OCI-M2 (cell line): ENCODE data around the gene SQSTM1.
"Not testable (repeated sequence)": the region's sequence is repeated elsewhere in the genome, so short reads cannot be mapped to it uniquely, and the experiment has no call there.

Source experiments
- DNase-seq: peaks from one replicate; lab custom pipeline; 2025; ENCODE audit not compliant: unreplicated experiment; lab: John Stamatoyannopoulos, UW

Gene SQSTM1

DNA sequence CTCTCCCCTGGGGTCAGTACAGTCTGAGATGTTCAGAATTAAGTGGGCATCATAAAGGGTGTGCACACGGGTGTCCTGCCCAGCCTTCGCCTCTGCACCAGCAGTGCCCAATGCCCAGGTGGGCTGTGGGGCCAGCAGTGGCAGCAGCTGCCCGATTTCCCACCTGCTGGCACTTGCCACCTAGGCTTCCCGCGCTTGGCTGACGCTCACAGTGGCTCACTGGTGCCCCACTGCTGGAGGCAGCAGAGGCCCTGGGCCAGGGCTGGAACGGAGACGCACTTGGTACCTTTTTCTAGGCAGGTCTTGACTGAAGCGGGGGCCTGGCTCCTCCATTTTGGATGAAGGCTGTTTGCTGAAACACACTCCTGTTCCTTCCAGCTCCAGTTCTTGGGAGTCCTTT, 20.9 kb downstream of the SQSTM1 start:
- no peak for DNase-seq

DNA sequence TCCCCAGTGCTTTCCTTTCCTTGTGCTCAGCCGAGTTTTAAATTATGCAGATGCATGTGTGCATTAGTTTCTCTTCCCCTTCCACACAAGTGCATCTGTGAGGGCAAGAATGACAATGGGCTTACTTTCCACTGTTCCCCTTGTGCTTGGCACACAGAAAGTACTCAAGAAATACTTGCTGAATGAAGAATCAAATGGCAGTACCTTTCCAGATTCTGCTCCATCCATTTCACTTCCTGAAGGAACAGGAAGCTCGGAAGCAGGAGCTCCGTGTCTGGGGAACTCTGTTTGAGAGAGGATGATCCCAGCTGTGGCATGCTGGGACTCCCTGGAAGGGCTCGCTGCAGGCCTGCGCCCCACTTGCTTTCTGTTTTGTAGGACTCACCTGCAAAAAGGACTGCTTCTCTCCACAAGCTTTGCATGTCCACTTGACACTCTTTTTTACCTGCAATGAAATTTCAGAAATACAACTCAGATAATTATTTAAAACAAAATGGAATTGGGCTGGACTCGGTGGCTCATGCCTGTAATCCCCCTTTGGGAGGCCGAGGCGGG, 32.4 kb downstream of the SQSTM1 start:
- DNase-seq: no peak

- DNase-seq: no peak
Measured at GRCh38 chr5:179854356-179854755, 33.7 kb downstream of the SQSTM1 start.

- no peak for DNase-seq
Measured at GRCh38 chr5:179858241-179858585, 37.5 kb downstream of the SQSTM1 start.

- DNase-seq: peak; percentile 64
Measured at GRCh38 chr5:179858586-179859427, 38.1 kb downstream of the SQSTM1 start, which contains the start of gene MRNIP. Gene MRNIP, minus strand, starts transcription at chr5:179858817. Its CDS starts 21 bp downstream, at chr5:179858796.

GRCh38 chr5:179860301-179860700, 39.6 kb downstream of the SQSTM1 start:
- no peak for DNase-seq

- no peak for DNase-seq
Measured at GRCh38 chr5:179862296-179862695, 41.6 kb downstream of the SQSTM1 start.

GRCh38 chr5:179862891-179863290, 42.2 kb downstream of the SQSTM1 start:
- DNase-seq: no peak

GRCh38 chr5:179863449-179864085, 42.9 kb downstream of the SQSTM1 start:
- no peak for DNase-seq

DNA sequence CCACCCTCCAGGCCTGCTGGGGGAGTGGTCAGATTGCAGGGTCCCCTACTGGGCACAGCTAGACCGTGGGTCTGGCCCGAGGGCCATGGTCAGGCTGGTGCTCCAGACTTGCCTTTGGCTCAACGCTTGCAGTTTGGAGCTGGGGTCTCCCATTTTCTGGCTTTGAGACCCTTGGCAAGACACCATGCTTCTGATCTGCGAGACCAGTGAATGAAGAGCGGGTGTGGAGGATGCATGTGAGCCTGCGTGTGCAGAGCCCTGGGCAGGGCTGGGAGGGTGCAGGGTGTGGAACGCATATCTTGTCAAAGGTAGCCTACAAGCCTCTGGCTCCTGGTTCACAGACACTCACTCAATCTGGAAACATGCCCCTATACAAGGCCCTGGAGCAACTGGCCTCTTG, 44.0 kb downstream of the SQSTM1 start:
- DNase-seq: no peak

DNA sequence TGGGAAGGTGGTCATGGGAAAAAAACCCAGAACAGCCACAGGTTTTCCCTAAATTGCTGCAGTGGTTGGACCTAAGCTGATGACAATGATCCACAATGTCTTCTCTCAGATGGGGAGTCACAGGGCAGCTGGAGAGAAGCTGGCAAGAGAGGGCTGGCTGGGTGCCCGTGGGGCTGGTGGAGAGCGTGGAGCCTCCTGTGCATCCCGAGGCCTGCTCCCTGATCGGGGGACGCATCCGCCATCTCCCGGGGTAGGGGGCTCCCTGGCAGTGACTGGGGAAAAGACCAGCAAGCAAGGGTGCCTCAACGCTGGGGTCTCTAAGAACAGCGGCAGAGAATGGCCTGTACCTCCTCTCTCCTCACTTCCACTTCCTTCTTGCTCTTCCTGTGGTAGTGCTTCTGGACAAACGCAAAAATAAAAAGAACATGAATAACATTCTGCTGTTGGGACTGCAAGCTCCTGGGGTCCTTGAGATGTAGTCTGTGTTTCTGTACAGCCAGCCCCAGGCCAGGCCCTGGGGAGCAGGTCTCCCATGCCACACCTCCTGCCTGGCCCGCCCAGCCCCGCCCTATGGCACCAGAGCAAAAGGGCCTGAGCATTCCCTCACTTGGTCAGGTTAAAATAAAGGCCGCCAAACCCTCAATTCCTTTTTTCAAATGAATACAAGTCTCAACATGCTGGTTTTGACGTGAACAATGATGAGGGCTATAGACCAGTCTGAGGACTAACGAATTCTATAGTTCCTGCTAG, 45.0 kb downstream of the SQSTM1 start:
- DNase-seq: no peak

- no peak for DNase-seq
Measured at GRCh38 chr5:179866241-179867078, 45.8 kb downstream of the SQSTM1 start.

DNA sequence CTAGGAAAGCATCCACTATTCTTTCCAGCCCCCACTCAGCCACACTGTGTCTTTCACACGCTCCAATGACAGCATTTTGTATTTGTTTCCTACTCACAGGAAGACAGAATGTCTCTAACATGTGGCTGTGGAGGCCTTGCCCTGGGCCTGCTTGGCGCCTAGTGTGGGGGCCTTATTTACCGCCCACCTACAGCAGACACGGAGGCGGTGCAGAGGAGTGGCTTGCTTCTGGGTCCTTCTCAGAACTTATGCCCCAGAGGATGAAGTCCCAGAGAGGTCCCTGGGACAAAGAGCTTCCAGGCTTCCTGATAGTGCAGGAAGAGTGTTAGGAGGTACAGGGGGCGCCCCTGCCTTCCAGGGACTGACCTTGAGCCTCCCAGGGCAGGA, 46.4 kb downstream of the SQSTM1 start:
- DNase-seq: no peak

DNA sequence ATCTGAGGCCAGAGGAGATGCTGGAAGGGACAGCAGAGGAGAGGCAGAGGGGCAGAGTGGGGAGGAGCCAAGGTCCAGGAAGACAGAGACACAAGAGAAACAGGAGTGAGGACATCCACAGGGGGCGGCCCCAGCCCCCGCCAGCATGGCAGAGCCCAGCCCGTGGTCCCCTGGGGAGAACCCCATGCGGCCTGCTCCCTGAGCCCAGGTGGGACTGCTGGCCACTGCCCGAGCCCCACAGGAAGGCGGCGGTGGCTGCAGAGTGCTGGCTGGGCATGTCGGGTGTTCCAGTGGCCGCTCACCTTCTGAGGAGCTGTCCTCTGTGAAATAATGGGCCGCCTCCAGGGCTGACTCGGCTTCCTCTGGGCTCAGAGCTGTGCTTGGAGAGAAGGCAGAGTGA, 46.8 kb downstream of the SQSTM1 start:
- DNase-seq: no peak

DNA sequence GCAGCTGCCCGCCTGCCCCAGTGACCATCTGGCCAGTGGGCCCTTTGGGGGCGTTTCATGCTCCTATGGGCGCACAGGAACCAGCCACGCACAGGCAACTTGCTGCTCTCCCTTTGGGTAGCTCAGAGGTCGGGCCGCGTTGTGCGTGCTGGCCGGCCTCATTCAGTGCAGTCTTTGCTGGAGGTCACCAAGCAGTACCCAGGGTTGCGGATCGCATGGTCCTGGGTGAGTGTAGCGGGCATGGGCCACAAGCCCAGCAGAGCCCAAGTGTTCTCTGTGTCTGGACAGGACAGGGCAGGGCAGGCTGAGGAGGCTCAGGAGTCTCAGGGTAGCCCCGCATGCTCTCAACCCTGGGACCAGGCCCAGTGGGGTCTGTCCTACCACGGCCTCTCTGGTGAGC, 47.8 kb downstream of the SQSTM1 start:
- no peak for DNase-seq

- no peak for DNase-seq
Measured at GRCh38 chr5:179869101-179869500, 48.4 kb downstream of the SQSTM1 start.

DNA sequence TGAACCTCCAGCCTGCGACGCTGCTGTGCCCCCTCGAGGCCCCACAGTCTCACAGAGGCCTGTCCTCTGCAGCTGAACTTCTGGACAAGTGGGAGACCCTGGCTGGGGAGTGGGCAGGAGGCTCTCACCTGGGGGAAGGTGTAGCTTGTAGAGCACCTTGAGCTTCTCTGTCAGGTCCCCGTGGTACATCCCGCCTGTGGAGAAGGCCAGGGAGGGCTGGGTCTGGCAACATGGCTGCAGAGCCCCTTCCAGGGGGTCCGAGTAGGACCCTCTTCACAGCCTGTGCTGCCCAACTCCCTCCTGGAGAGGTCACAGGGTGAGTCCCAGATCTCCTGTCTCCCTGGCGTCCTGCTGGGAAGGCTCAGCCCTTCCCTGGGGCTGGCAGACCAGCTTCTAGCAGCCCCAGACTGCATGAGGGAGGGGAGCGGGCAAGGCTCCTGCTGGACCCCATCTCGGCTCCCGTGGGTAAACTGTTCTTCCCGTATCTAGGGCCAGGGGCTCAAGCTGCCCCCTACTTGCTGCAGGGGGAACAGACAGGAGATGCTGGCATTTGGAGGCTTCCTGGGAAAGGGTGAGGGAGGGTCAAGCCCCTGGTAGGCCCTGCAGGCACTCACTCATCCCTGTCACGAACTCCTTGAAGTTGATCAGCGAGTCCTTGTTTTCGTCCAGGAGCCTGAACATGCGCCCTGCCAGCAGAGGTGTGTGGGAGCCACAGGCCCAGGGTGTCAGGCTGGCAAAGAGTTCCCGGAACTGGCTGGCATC, 49.1 kb downstream of the SQSTM1 start:
- no peak for DNase-seq

DNA sequence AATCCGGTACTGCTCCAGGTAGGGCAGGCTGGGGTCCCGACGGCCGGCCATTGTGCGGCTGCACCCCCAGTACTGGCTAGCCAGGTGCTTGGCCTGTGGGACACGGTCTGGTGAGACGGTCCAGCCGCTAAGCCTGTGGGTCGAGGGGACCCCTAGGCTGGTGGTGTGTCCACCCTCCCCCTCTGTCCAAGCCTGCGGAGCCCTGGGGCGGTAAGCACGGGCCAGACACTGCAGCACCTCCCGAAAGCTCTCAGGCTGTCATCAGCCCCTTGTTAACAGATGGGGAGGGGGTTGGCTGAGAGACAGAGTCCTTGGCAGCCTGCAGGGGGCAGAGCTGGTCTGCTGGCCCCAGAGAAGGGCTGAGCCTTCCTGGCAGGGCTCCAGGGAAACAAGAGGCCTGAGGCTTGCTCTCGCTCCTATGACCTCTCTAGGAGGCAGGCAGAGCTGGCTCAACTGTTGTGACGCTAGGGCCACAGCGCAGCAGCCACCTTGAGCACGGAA, 49.7 kb downstream of the SQSTM1 start:
- no peak for DNase-seq

DNA sequence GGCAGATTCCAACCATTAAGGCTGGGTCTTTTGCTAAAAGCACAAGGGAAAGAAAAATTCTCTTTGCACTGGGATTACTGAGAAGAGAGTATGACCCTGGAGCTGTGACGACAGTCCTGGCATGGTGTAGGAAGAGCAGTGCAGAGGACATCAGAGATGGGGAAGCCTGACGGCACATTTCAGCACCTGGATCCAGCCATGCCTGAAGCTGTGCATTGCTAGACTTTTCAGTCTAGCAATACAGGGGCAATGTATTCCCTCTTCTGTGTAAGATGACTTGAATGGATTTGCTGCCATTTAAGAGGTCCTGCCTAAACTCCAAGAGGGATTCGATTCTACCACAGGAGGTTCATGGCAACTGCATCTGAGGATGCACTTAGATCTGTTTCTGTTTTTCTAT, 50.2 kb downstream of the SQSTM1 start:
- DNase-seq: no peak

DNA sequence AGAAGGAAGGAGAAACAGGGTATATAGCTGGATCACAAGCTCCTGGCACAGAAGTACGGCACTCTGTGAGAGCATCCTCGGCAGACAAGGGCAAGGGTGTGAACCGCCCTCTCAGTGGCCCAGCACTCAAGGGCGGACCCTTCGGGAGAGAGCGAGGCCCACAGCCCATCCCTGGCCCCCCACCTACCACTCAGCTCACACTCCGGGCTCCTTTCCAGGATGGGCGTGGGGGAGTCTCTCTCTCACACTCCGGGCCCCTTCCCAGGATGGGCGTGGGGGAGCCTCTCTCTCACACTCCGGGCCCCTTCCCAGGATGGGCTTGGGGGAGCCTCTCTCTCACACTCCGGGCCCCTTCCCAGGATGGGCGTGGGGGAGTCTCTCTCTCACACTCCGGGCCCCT, 50.8 kb downstream of the SQSTM1 start:
- not testable (repeated sequence) for DNase-seq
